ENCODE data around the gene LY6G6F.

The LY6G6F gene

DNA sequence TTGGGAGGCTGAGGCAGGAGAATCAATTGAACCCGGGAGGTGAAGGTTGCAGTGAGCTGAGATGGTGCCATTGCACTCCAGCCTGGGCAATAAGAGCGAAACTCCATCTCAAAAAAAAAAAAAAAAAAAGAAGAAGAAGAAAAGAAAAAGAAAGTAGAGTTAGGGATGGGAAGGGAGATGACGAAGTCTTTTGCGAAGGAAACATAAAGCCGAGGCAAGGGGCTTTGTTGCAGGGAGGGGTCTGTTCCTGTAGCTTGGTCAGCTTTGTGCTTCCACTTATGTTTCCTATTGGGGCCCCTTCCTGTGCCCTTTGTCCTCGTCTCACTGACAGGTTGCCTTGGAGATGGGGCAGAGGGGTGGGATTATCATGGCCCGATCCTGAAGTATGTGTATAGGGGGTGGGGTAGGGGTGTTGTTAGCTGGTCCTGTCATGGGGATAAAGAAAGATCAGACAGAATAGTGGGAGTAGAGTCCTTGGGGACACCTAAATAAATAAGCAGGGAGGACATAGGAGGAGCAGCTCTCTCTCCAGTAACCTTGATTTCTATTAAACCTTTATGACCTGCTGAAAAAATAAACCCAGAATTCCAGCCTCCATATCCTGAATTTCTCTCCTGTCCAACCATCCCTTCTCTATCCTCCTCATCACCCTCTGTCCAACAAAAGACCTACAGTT is 30.8 kb downstream of the LY6G6F start:
- H3K4me3 ChIP-seq (ENCODE audit: low read depth, low read length) = no peak overlapping the region

DNA sequence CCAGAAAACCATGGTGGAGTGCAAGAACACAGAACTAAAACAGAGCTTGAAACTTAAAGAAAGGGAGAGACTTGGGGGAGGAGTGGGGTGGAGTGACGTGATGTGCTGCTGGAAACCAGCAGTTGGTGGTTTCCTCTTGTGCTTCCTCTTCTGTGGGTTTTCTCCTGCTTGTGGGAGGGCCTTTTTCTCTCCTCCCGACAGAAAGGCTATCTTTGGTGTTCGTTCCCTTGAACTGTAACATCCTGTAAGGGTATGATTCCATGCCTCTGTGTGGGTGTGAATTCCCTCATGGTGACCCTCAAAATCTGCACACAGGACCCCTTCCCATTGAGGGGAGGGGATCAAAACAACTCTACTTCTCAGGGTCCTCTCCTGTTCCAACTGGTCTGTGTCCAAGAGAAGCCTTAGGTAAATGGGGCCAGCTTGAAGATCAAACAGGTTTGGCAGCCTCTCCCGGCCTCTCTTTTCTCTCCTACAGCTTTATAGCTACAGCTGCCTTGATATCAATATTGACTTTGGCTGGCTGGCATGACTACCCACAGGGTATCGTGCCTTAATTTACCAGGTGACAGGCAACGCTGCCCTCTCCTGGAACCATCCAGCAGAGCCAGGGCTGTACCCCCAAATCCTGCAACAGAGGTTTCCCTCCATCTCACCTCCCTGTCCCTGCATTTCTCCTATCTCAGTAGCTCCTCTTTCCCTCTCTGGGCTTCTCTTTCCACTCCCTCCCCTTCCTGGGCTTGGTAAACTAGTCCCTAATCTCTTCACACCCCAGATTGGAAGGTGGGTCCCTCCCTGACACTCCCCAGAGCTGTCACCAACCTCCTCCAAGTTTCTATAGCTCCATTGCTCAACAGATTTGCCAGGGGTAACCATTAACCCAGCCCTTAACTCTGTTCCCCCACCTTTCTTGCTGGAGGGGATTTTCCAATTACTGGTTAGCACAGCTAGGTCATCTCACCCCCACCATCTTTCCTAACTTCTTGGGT is 31.6 kb downstream of the LY6G6F start:
- H3K4me3 ChIP-seq (ENCODE audit: low read depth, low read length) = no peak overlapping the region

DNA sequence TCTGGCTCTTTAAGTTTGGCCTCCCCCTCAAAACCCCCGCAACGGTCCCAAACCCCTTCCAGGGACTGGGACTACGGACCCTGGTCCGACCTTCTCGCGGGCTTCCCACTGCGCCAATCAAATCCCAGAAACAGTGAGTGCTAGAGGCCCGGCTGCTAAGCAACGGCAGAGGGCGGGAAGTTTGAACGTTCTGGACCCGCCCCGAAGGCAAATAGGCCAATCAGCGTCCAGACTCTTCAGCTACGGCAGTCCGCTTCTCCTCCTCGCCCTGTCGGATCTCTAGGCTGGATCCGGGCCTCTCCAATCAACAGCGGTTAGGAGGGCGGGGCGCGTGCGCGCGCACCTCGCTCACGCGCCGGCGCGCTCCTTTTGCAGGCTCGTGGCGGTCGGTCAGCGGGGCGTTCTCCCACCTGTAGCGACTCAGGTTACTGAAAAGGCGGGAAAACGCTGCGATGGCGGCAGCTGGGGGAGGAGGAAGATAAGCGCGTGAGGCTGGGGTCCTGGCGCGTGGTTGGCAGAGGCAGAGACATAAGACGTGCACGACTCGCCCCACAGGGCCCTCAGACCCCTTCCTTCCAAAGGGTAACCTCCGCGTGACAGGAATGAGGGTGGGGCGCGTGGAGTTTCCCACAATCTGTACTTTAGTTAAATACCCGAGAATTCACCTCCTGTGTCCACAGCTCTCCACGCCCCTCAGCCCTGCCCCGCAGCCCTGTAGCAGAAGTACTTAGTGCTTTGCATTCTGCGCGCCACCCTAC is 33.2 kb downstream of the LY6G6F start, which contains the start of gene MSH5:
Gene MSH5 (plus strand): TSS at position 367 of the 758 bp plus-strand sequence. CDS start 462 bp downstream, outside the sequence.
- peak within 1 kb of the TSS; percentile 40 for H3K4me3 ChIP-seq (ENCODE audit: low read depth, low read length)

DNA sequence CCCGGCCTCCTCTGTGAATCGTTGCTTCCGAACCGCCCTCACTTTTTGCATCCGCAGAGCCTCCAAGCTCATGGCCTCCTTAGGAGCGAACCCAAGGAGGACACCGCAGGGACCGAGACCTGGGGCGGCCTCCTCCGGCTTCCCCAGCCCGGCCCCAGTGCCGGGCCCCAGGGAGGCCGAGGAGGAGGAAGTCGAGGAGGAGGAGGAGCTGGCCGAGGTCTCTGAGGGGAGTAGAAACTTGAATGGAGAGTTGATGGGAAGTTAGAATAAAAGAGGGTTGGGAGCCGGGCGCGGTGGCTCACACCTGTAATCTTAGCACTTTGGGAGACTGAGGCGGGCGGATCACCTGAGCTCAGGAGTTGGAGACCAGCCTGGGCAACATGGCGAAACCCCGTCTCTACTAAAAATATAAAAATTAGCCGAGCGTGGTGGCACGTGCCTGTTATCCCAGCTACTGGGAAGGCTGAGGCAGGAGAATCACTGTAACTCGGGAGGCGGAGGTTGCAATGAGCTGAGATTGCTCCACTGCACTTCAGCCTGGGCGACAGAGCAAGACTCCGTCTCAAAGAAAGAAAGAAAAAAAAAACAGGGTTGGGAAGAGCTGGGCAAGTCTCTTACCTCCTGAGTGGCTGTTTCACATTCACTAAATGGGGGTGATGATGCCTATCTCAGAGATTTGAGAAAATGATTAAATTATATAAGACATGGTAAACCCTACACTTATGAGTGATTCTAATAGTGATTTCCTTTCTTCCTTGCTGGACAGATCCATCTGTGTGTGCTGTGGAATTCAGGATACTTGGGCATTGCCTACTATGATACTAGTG is 33.9 kb downstream of the LY6G6F start:
- peak overlapping the region; percentile 40 for H3K4me3 ChIP-seq (ENCODE audit: low read depth, low read length)

DNA sequence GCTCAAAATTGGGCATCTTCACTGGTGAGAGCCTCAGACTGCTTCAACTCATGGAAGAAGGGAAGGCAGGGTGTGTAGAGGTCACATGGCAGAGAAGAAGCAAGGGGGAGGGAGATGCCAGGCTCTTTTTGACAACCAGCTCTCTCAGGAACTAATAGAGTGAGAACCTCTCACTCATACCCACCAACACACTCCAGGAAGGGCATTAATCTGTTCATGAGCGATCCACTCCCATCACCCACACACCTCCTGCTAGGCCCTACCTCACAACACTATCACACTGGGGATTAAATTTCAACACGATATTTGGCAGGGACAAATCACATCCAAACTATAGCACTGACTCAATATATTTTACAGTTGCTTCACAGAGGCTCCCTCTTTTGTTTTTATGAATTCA is 35.1 kb downstream of the LY6G6F start:
- no peak overlapping the region for H3K4me3 ChIP-seq (ENCODE audit: low read depth, low read length)

DNA sequence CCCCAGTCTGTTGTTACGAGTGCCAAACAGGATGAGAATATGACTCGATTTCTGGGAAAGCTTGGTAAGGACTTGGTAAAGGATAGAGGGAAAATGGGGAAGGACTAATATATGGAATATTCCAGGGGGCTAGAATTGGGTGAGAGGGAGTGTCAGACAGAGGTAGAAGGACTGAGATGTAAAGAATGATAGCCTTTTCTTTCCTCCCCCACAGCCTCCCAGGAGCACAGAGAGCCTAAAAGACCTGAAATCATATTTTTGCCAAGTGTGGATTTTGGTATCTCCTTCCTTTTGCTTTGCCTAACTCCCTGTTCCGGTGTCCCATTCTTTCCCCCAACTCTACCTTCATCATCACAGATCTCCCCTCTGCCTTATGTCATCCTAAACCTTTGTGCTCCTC is 36.2 kb downstream of the LY6G6F start:
- no peak overlapping the region for H3K4me3 ChIP-seq (ENCODE audit: low read depth, low read length)

DNA sequence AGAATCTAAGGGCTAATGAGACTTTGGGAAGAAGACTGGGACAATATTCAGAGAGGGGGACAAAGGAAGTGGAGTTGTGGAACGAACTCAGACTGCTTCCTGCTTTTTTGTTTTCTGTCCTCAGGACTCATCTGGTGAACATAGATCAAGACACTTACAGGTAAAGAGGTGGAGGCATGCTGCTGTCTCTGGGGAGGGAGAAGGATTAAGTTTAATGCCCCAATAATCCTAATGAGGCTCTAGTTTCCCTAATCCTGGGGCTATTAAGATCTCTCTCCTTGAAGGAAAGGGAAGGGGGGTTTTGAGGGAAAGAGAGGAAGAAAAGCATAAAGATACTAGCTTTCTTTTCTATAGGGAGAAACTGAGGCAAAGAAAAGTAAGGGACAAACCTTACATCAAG is 37.8 kb downstream of the LY6G6F start:
- no peak overlapping the region for H3K4me3 ChIP-seq (ENCODE audit: low read depth, low read length)

DNA sequence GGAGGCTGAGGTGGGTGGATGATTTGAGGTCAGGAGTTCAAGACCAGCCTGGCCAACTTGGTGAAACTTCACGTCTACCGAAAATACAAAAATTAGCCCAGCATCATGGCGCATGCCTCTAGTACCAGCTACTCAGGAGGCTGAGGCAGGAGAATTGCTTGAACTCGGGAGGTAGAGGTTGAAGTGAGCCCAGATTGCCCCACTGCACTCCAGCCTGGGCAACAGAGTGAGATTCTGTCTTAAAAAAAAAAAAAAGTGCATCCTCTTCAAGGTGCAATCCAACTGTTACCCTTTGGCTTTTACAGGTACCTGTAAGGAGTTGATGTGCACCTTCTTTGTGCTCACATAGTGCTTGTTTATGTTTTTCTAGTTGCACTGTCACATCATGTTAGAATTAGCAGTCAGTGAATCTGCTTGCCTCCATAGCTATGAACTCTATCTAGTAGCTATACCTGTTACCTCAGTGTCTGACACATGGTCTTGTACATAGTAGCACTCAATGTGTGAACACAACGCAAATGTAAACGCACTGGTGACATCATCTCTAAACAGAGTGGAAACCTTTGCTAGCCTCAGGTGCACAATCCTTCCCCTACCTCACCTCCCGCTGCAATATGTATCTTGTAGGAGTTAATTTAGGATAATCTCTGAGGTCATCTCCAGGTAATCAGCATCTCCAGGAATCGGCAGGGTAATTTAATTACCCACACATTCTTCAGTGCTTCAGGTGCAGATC is 42.8 kb downstream of the LY6G6F start:
- H3K4me3 ChIP-seq (ENCODE audit: low read depth, low read length) = no peak overlapping the region

DNA sequence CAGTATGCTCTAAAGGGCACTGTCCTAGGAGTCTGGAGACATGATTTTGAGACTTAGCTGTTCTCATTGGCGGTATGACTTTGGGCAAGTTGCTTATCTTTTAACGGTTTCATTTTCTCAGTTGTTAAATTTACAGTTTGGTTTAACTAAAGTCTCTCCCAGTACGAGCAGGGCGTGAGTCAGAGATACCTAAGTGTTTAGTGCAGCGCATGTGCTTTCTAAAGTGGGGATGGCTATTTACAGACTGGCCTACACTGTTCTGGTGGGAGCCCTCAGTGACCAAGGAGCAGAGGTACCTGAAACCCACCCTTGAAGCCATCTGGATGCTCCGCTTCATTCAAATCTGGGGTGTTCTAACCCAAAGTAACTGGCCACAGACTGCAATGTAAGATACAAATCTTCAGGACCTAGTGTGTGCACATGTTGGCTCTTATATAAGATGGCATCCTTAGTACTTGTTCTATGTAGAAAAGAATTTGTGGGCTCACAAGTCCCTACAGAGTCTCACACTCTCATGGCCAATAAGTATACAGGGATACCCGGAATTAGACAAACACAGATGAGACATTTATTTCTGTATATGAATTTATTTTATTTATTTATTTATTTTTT is 43.9 kb downstream of the LY6G6F start:
- H3K4me3 ChIP-seq (ENCODE audit: low read depth, low read length) = no peak overlapping the region

DNA sequence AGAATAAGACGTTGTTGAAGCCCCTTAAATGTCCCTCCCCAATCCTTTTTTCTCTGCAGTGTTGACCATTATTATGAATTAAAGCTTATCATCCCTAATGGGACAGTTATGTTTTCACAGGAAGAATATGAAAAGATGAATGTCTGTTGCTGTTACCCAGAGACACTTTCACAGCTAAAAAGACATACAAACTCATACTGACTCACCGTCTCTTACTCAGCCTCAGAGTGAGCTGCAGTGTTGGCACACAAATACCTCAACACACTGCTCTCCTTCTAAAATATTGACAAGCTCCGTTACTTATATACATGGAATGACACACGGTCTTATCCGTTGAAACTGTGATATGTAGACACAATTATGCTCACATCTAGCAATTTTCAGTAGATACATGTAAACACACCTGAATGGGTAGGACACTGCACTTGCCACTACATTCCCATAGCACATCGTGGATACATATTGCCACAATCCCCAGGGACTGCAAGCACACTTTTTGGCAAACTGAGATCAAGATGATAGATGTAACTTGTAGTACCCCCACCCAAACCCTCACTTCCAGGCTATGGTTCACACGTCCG is 46.2 kb downstream of the LY6G6F start:
- H3K4me3 ChIP-seq (ENCODE audit: low read depth, low read length) = no peak overlapping the region

DNA sequence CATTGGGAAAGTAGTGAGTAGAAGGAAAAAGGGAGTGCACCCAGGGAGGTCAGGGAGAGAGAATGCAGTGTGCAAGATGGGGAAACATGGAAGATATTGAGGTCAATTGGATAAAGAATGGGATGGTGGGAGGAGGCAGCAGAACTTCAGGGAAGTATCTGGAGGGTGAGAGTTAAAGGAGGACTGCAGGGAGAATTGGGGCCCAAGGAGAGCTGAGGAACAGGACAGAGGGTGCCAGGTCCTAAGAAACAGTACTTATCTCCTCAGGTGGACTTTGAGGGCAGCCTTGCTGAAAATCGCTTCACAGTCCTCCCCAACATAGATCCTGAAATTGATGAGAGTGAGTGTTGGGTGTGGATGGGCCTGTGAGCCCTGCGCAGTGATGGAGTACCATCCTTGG is 51.6 kb downstream of the LY6G6F start:
- no peak overlapping the region for H3K4me3 ChIP-seq (ENCODE audit: low read depth, low read length)
